HG03442 (cell line): ENCODE data around the gene HOXB1.
"Not testable (repeated sequence)": the region's sequence is repeated elsewhere in the genome, so short reads cannot be mapped to it uniquely, and the experiment has no call there.

ENCODE experiments used
- ATAC-seq: cut with Tn5 transposase; IDR thresholded peaks from one replicate; pipeline ENCODE4 v1.9.1; 2021; ENCODE audit warnings: mild to moderate bottlenecking, moderate library complexity; ENCODE audit not compliant: unreplicated experiment

HOXB1 gene

GRCh38 chr17:48523010-48523409, 7.8 kb downstream of the HOXB1 start:
- ATAC-seq: no peak

DNA sequence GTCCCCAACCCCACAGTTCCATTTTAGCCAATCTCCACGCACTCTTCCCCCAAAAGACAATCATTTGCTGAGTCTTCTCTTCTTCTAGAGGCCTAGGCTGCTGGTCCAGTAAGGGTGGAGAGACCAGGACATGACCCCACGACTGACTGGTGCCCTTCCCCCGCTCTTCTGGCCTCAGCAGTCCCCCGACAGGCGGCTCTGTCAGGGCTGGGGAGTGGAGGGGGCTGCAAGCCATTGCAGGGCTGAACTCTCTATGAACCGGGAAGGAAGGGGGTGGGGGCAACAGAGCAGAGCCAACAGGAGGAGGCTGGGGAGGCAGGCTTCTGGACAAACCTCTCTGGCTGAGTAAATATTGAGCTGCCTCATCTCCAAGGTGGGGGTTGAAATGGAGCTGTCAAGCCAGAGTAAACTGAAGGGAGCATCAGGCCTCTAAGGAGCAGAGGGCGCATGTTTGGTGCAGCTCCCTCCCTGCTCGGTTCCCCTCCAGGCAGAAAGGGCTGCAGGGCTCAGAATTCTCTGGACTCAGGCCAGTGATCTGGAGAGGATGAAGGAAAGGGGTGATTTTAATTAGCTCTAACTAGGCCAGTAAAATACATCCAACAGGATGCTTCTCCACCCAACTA, 8.7 kb downstream of the HOXB1 start:
- ATAC-seq: no peak

DNA sequence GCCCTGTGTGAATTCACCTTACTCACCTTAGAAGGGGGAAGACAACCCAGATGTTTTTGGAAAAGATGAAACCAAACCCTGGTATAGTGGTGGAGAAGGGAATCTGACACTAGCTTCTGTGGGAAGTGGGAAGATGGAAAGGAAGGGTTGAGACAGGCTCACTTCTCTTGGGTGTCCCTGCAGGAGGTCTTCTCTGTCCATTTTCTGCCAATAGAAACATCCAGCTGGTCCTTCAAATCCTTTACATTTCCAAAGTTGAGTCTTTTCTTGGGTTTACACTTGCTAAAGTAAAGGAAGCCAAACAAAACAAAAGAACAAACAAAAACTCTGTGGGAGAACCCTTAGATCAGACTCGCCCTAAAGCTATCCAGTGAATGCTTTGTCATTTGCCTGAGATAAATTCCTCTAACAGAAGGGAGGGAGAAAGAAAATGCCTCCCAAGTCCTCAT, 10.2 kb downstream of the HOXB1 start:
- no peak for ATAC-seq

- no peak for ATAC-seq
Observed at GRCh38 chr17:48519427-48519826, 11.4 kb downstream of the HOXB1 start.

DNA sequence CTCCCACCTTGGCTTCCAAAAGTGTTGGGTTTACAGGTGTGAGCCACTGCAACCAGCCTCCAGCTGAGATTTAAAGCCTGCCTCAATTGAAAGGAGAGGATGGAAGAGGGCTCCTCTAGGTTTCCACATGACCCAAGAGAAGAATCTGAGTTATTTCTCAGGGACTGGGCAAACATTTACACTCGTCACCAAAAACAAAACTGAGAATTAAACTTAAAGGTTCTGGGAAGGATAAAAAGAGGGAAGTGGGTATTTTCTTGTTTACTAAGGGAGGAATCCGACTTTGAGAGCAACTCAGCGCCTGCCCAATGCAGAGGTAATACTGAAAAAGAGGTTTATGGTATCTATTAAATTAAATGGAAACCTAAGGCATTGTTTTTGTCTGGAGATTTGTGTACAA, 13.3 kb downstream of the HOXB1 start:
- no peak for ATAC-seq

- ATAC-seq: no peak
Observed at GRCh38 chr17:48515925-48516900, 14.6 kb downstream of the HOXB1 start.

DNA sequence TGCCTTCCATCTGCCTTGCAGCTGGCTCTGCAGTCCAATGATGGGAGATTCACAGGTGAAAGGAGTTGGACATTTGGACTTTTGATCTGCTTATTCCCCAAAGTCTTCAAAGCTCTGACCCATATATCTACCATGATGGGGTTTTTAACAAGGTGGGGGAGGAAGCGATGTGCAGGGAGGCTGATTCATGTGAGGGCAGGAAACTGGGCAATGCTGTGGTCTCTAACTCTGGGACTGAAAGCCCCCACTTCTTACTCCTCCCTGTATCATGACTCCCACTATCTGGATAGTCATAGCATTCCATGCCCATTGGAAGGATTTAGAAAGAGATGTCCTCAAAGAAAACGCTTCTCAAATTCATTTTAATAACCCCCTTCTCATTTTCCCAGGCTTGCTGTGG, 16.3 kb downstream of the HOXB1 start:
- ATAC-seq: no peak

GRCh38 chr17:48513666-48514455, 16.9 kb downstream of the HOXB1 start:
- ATAC-seq: no peak

GRCh38 chr17:48513097-48513496, 17.7 kb downstream of the HOXB1 start:
- ATAC-seq: no peak

DNA sequence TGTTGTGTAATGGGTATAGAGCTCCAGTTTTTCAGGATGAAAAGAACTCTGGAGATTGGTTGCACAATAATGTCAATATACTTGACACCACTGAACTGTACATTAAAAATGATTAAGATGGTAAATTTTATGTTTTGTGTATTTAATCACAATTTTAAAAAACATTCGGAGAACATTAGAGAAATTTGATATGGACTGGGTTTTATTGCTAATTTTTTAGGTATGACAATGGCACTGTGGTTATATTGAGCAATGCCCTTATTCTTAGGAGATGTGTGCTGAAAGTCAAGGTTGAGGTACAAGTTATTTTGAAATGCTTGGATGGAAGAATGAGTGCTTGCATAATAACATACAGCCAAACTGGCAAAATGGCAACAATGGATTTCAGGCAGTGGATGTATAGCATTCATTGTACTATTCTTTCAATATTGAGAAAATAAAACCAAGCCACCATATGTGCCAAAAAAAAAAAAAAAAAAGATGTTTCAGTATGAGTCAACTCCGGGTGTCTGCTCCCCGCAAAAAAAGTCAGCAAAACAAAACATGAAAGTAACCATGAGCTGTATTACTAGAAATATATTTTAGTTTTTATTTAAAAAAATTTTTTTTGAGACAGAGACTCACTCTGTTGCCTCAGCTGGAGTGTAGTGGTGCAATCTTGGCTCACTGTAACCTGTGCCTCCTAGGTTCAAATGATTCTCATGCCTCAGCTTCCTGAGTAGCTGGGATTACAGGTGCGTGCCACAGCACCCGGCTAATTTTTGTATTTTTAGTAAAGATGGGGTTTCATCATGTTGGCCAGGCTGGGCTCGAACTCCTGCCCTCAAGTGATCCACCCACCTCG, 19.8 kb downstream of the HOXB1 start:
- peak; percentile 40 for ATAC-seq

GRCh38 chr17:48510381-48510760, 20.4 kb downstream of the HOXB1 start:
- no peak for ATAC-seq

- ATAC-seq: not testable (repeated sequence)
Observed at GRCh38 chr17:48509708-48510107, 21.1 kb downstream of the HOXB1 start.

- no peak for ATAC-seq
Observed at GRCh38 chr17:48506246-48506645, 24.6 kb downstream of the HOXB1 start.

- peak; percentile 89 for ATAC-seq
Observed at GRCh38 chr17:48505788-48506187, 25.0 kb downstream of the HOXB1 start.

DNA sequence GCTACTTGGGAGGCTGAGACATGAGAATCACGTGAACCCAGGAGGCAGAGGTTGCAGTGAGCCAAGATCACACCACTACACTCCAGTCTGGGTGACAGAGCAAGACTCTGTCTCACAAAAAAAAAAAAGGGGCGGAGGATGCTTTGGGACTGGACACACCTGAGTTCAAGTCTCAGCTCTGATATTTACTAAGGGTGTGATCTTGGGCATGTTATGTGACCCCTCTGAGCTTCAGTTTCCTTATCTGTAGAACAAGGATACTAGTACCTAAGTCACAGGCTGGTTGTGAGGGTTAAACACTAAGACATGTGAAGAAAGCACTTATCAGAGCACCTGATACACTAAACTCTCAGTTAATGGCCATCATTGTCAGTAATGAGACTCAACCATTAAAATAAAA, 25.9 kb downstream of the HOXB1 start:
- ATAC-seq: no peak

DNA sequence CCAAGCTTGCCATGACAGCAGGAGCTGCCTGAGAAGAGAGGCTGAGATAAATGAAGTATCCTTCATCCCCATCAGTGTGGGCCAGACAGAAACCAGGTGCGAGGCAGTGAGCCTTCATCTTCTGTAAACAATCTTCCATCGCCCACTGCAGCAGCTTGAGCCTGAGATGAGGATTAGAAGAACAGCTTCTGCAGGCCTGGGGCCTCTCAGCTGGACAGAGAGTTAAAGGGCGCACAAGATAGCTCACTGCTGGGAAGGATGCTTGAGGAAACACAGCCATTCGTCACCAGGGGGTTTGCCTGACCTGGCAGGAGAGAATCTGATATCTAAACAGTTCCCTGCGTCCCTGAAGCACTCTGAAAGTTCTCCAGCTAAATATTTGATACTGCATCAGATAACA, 27.1 kb downstream of the HOXB1 start:
- no peak for ATAC-seq

- no peak for ATAC-seq
Observed at GRCh38 chr17:48502901-48503300, 27.9 kb downstream of the HOXB1 start.

- no peak for ATAC-seq
Observed at GRCh38 chr17:48502312-48502711, 28.5 kb downstream of the HOXB1 start.

DNA sequence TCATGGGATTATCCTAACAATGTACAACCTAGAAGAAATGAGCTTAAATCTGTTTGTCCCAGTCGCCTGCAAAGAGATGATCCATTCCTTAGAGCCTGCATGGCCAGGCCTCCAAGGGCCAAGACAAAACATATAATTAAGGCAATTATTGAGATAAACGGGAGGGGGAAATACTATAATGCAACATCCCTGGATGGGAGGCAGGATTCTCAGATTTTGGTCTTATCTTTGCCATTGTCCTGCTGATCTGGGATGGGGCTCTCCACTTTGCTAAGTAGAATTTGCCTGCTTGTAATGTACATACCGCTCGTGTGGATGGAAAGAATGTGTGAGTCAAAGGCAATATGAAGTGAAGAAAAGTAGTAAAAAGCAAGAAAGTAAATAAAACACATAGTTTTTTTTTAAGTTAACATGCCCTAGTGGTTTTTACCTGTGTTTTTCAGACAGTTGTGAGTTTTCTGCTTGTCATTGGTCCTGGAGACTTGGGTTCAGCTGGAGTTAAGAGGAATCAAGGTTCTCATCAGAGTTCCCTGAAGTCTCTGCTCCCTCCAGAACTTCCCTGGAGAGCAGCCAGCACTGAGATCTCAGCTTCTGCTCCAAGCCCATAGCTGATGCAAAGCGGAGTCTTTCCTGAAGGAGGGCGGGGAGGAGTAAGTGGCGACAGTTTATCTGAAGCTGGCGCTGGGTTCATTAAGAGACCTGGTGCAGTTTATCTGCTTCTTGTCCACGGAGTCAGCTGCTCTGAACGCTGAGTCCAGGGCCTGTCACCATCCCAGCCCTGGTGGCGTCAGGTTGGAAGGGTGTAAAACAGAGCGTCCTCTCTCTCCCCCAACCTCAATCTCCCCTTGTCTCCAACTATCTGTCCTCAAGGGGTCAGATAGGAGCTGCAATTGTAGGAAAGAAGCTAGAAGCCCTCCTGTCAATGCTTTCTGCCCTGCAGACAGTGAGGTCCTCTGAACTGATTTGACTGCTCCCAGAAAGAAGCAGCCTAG, 30.1 kb downstream of the HOXB1 start:
- no peak for ATAC-seq
